Vagina (tissue), 2 donors: ENCODE data around the gene DOK7.

Source experiments
- CTCF ChIP-seq, 3 experiments: fragments of 450-650 bp in 2 of 3; fragments of 200-600 bp in 1 of 3; sonication (generic) in 1 of 3; IDR thresholded peaks; one replicate each; pipeline ENCODE4 v1.5.1; 2017 to 2019; ENCODE audit warnings: antibody characterized with exemption in 3 of 3, mild to moderate bottlenecking in 2 of 3, moderate library complexity in 2 of 3
- POLR2A ChIP-seq, 2 donors: fragments of 450-650 bp; IDR thresholded peaks; one replicate each; pipeline ENCODE4 v1.6.1; 2017; ENCODE audit warnings: antibody characterized with exemption in 2 of 2, mild to moderate bottlenecking in 2 of 2, moderate library complexity in 2 of 2
- POLR2AphosphoS5 ChIP-seq, 2 donors: sonication (generic); formaldehyde crosslinking; IDR thresholded peaks; one replicate each; pipeline ENCODE4 v1.9.0; 2017; ENCODE audit warnings: antibody characterized with exemption in 2 of 2, mild to moderate bottlenecking in 2 of 2, low read depth in 1 of 2; ENCODE audit not compliant: insufficient read depth in 1 of 2

GRCh38 chr4:3497095-3497494 lies 34.0 kb downstream of the DOK7 start:
- TF ChIP-seq CTCF (IDR thresholded peaks at IDR 0.05) = no peak
- no peak for TF ChIP-seq POLR2AphosphoS5 (IDR thresholded peaks at IDR 0.05; ENCODE audit: insufficient read depth in 1 of 2, low read depth in 1 of 2)
- TF ChIP-seq POLR2A (IDR thresholded peaks at IDR 0.05) = no peak
